Measurements from ENCODE around the gene STRIP1. TPM values are rescaled to one million over a fixed set of nuclear protein-coding genes. Genes with fewer than 3 reads are reported as not detected.
A peak's percentile ranks its signal among the peaks of the same experiment; 100 is the strongest.

STRIP1 gene
- polyA plus RNA-seq, 2 of the 4 experiments (the other 2 are of a cell fraction) = 16.4 to 16.7 TPM

DNA sequence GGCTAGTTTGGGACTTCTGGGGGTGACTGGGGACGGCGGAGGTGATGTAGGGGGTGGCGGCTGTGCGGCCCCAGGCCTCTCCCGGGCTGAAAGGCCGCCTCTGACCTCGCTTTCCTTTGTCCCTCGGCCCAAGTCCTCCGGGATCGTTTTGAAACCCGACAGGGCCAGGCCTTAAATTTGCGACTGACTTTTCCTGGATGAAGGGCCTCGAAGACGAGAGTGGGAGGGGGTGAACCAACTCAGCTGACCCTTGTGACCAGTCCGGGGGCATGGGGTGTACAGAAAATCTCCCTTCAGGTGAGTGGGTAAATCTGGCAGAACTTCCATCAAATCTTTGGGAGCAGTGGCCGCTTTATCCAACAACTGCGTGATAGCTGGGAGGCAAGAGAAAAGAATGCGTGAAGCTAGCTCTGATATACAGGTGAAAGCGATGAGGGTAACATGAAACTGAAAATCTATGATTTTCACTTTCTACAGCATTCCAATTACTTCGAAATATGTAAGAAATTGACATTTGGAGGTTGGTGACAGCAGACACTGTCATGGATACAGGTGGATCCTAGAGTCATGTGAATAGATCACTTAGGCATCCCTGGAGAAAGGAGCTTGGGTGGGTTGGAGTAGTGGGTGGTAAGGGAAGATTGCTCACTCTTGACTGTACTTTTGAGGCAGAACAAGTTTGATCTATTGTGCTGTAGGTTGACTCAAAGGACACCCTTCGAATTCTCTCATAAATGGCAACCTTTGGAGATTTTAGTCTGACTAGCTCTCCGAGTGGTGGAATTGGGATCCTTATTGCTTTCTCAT lies 49.0 kb upstream of the STRIP1 start:
- peaks cover 72% of the 10 kb centered on the region for H3K4me1 ChIP-seq
- ChIA-PET CTCF (interaction anchor here (0.7 to 17.7 kb wide), 45 partner anchors 10 to 496 kb away, joined by 3 to 969 read pairs (median 8); partner anchors contain the start of genes CSF1 and CYB561D1), POLR2A (interaction anchor here (1.1 to 2.1 kb wide), 5 partner anchors 25 to 437 kb away, joined by 3 to 23 read pairs (median 14); partner anchors contain the start of gene GNAI3)
- no peak for TF ChIP-seq ZSCAN20 (CRISPR knock-in tag; IDR thresholded peaks at IDR 0.05)
- no peak for TF ChIP-seq RAD21 (conservative IDR thresholded peaks at IDR 0.05 in 1 of 2, IDR thresholded peaks at IDR 0.05 in 1 of 2)
- TF ChIP-seq CHD2 (IDR thresholded peaks at IDR 0.05; ENCODE audit: low read length, partially characterized antibody) = no peak
- no peak for TF ChIP-seq NR3C1 (IDR thresholded peaks at IDR 0.05)
- no peak for TF ChIP-seq HOXA7 (CRISPR knock-in tag; IDR thresholded peaks at IDR 0.05)
- no peak for TF ChIP-seq MAZ (IDR thresholded peaks at IDR 0.05; ENCODE audit: borderline replicate concordance, low read depth, low read length)
- TF ChIP-seq, protein P1, sequence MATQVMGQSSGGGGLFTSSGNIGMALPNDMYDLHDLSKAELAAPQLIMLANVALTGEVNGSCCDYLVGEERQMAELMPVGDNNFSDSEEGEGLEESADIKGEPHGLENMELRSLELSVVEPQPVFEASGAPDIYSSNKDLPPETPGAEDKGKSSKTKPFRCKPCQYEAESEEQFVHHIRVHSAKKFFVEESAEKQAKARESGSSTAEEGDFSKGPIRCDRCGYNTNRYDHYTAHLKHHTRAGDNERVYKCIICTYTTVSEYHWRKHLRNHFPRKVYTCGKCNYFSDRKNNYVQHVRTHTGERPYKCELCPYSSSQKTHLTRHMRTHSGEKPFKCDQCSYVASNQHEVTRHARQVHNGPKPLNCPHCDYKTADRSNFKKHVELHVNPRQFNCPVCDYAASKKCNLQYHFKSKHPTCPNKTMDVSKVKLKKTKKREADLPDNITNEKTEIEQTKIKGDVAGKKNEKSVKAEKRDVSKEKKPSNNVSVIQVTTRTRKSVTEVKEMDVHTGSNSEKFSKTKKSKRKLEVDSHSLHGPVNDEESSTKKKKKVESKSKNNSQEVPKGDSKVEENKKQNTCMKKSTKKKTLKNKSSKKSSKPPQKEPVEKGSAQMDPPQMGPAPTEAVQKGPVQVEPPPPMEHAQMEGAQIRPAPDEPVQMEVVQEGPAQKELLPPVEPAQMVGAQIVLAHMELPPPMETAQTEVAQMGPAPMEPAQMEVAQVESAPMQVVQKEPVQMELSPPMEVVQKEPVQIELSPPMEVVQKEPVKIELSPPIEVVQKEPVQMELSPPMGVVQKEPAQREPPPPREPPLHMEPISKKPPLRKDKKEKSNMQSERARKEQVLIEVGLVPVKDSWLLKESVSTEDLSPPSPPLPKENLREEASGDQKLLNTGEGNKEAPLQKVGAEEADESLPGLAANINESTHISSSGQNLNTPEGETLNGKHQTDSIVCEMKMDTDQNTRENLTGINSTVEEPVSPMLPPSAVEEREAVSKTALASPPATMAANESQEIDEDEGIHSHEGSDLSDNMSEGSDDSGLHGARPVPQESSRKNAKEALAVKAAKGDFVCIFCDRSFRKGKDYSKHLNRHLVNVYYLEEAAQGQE (IDR thresholded peaks at IDR 0.05) = no peak
- TF ChIP-seq, protein P2, sequence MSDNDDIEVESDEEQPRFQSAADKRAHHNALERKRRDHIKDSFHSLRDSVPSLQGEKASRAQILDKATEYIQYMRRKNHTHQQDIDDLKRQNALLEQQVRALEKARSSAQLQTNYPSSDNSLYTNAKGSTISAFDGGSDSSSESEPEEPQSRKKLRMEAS (IDR thresholded peaks at IDR 0.05) = no peak
- TF ChIP-seq CBX2 (IDR thresholded peaks at IDR 0.05; ENCODE audit: borderline replicate concordance, low read depth) = no peak
- TF ChIP-seq SMC3 (IDR thresholded peaks at IDR 0.05) = no peak
- no peak for TF ChIP-seq ZNF302 (CRISPR knock-in tag; IDR thresholded peaks at IDR 0.05)
- no peak for TF ChIP-seq CEBPB (IDR thresholded peaks at IDR 0.05)
- TF ChIP-seq, protein P3, sequence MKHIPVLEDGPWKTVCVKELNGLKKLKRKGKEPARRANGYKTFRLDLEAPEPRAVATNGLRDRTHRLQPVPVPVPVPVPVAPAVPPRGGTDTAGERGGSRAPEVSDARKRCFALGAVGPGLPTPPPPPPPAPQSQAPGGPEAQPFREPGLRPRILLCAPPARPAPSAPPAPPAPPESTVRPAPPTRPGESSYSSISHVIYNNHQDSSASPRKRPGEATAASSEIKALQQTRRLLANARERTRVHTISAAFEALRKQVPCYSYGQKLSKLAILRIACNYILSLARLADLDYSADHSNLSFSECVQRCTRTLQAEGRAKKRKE (CRISPR knock-in tag; IDR thresholded peaks at IDR 0.05; ENCODE audit: low read depth) = no peak
- TF ChIP-seq POLR2A (IDR thresholded peaks at IDR 0.05; ENCODE audit: low read length) = no peak
- TF ChIP-seq CBX8 (IDR thresholded peaks at IDR 0.05) = no peak
- TF ChIP-seq HEYL (CRISPR knock-in tag; IDR thresholded peaks at IDR 0.05) = no peak
- no peak for DNase-seq (ENCODE audit: low read depth in 1 of 2, low spot score in 1 of 2)
- FAIRE-seq = no peak
- H3K9me3 ChIP-seq = no peaks in the 10 kb centered on the region
- 3% methylated on average over 14 of the region's 22 CpGs for WGBS (ENCODE audit: missing lambda C conversion rate)
- ATAC-seq = no peak; a peak in 2 of 6 replicates
- H3K27ac ChIP-seq = peak overlapping the region; percentile 95 to 98
- H3K4me2 ChIP-seq = peak overlapping the region; percentile 93
- peak overlapping the region; percentile 89 for H3K4me3 ChIP-seq

DNA sequence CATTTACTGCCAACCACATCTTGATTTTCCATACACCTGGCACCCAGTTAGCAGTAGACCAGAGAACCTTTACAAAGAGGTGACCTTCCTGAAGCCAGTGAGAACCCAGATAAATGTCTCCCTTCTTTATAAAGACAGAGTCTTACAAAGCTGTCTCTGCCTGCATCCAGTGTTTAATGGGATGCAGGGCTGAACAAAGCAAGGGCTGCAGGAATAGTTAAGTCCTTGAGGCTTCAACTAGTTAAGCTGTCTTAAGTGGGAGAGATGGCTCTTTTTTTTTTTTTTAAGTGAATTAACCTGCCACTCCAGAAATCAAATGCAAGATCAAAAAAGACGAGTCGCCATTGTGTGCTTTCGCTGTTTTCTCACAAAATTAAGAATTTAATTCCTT lies 48.4 kb upstream of the STRIP1 start:
- FAIRE-seq = no peak
- no peak for ATAC-seq
- Histone ChIP-seq H3K4me1 (peaks cover 67% of the 10 kb centered on the region), H3K4me2 (peak overlapping the region; percentile 93), H3K27ac (peak overlapping the region in 1 of 2 experiments; percentile 98; a peak in 4 of 6 replicates), H3K9me3 (no peaks in the 10 kb centered on the region), H3K4me3 (peak overlapping the region; percentile 89)
- no peak for TF ChIP-seq FOXS1 (CRISPR knock-in tag; IDR thresholded peaks at IDR 0.05)
- no peak for TF ChIP-seq GATA3 (IDR thresholded peaks at IDR 0.05; ENCODE audit: borderline replicate concordance)
- TF ChIP-seq ZFP36 (IDR thresholded peaks at IDR 0.05; ENCODE audit: borderline replicate concordance, partially characterized antibody) = no peak
- TF ChIP-seq RAD21 (conservative IDR thresholded peaks at IDR 0.05 in 1 of 2, IDR thresholded peaks at IDR 0.05 in 1 of 2) = no peak
- no peak for TF ChIP-seq BHLHE40 (IDR thresholded peaks at IDR 0.05; ENCODE audit: low read depth, low read length)
- TF ChIP-seq JUN (IDR thresholded peaks at IDR 0.05) = no peak
- TF ChIP-seq HOXA7 (CRISPR knock-in tag; IDR thresholded peaks at IDR 0.05) = no peak
- TF ChIP-seq, protein P4, sequence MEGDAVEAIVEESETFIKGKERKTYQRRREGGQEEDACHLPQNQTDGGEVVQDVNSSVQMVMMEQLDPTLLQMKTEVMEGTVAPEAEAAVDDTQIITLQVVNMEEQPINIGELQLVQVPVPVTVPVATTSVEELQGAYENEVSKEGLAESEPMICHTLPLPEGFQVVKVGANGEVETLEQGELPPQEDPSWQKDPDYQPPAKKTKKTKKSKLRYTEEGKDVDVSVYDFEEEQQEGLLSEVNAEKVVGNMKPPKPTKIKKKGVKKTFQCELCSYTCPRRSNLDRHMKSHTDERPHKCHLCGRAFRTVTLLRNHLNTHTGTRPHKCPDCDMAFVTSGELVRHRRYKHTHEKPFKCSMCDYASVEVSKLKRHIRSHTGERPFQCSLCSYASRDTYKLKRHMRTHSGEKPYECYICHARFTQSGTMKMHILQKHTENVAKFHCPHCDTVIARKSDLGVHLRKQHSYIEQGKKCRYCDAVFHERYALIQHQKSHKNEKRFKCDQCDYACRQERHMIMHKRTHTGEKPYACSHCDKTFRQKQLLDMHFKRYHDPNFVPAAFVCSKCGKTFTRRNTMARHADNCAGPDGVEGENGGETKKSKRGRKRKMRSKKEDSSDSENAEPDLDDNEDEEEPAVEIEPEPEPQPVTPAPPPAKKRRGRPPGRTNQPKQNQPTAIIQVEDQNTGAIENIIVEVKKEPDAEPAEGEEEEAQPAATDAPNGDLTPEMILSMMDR (IDR thresholded peaks at IDR 0.05) = no peak
- TF ChIP-seq FOSB (CRISPR knock-in tag; IDR thresholded peaks at IDR 0.05) = no peak
- no peak for TF ChIP-seq RNF2 (IDR thresholded peaks at IDR 0.05; ENCODE audit: borderline replicate concordance, low read depth)
- no peak for TF ChIP-seq SREBF2 (IDR thresholded peaks at IDR 0.05)
- TF ChIP-seq CEBPB (IDR thresholded peaks at IDR 0.05) = no peak
- TF ChIP-seq, protein P2 (IDR thresholded peaks at IDR 0.05) = no peak
- no peak for TF ChIP-seq POLR2A (IDR thresholded peaks at IDR 0.05; ENCODE audit: low read length)
- no peak for TF ChIP-seq TFCP2L1 (CRISPR knock-in tag; IDR thresholded peaks at IDR 0.05)
- TF ChIP-seq, protein P5, sequence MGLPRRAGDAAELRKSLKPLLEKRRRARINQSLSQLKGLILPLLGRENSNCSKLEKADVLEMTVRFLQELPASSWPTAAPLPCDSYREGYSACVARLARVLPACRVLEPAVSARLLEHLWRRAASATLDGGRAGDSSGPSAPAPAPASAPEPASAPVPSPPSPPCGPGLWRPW (IDR thresholded peaks at IDR 0.05) = no peak
- no peak for TF ChIP-seq ZNF302 (CRISPR knock-in tag; IDR thresholded peaks at IDR 0.05)
- no peak for TF ChIP-seq KDM5A (IDR thresholded peaks at IDR 0.05)
- no peak for TF ChIP-seq NPAS2 (CRISPR knock-in tag; IDR thresholded peaks at IDR 0.05; ENCODE audit: borderline replicate concordance)
- TF ChIP-seq TP53 (CRISPR knock-in tag; IDR thresholded peaks at IDR 0.05) = no peak
- POLR2A ChIA-PET = interaction anchor here (2.1 kb wide), 1 partner anchor 26 kb away, joined by 18 read pairs; no protein-coding TSS in a partner anchor
- no peak for DNase-seq (ENCODE audit: low read depth in 1 of 2, low spot score in 1 of 2)
- WGBS (ENCODE audit: missing lambda C conversion rate) = 94% methylated on average over 3 of the region's 3 CpGs
- CTCF ChIA-PET = interaction anchor here (0.8 to 17.7 kb wide), 8 partner anchors 9 to 497 kb away, joined by 3 to 969 read pairs (median 27); no protein-coding TSS in a partner anchor
